ENCODE measurements around the gene MSMO1. TPM values are rescaled to one million over a fixed set of nuclear protein-coding genes. Genes with fewer than 3 reads are reported as not detected.

Gene MSMO1
- total and polyA plus RNA-seq, 2 donors (not counting 1 experiment from before 2014, with no cell fraction given) = 7.3 to 30.8 TPM

DNA sequence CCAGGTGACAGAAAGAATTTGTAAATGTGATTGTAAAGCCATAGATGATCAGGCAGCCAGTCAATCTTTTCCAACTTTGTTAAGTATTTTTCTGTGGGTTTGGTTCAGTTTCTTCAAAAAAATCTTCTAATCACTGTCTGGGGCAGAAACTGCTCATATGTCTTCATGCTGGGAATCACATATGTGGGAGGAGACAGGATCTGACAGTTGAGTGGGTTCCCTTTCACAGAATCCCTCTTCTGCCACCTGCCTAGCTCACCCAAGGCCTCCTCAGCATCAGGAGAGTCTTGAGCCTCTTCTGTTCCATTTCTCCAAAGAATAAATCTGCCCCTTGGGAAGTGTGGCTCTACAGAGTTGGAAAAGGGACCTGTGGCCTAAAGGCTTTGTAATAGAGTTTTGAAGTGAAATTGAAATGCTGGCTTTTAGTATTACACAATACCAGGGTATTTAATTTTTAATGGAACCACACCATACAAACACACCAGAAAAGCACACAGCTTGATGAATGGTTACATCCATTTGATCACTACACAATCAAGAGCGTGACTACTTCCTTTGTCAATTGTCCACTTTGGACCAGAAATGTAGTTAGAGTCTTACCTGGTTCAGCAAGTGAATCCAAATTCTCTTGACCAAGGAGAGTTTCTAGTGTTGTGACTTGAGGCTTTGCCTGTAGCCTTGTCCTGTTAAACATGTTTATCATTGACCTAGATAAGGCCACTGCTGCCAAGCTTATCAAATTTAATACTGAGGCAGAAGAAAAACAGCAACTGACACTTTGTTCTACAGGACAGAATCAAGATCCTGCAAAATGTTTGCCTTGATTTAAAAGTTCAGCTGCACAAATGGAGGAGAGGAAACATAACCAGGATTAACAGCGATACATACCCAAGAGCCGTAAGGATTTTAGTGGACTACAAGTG, 20.4 kb downstream of the MSMO1 start:
- Mint-ChIP-seq H3K27ac (no peak overlapping the region), H3K27me3 (peaks cover 15% of the 10 kb centered on the region), H3K9me3 (ENCODE audit: insufficient read depth) (no peaks in the 10 kb centered on the region), H3K4me1 (peaks cover 2% of the 10 kb centered on the region), H3K4me3 (no peak overlapping the region)
- Histone ChIP-seq H3K27me3 (replicated peaks in 1 of 4; ENCODE audit: control extremely low read depth in 1 of 4, control insufficient read depth in 3 of 4, insufficient read depth in 4 of 4, low read length in 3 of 4) (peaks cover 0 to 8% (median 0%) of the 10 kb centered on the region in 4 experiments), H3K36me3 (replicated peaks in 1 of 2; ENCODE audit: control extremely low read depth in 1 of 2, control insufficient read depth in 1 of 2, extremely low read depth in 1 of 2, insufficient read depth in 2 of 2, low read length in 1 of 2) (peaks cover 2 to 6% of the 10 kb centered on the region in 2 experiments), H4K20me1 (ENCODE audit: control insufficient read depth, insufficient read depth, low read length, poor library complexity, severe bottlenecking) (no peaks in the 10 kb centered on the region), H3K4me3 (ENCODE audit: control extremely low read depth in 1 of 5, extremely low read depth in 1 of 5, insufficient read depth in 1 of 5, low read depth in 2 of 5, low read length in 4 of 5) (no peak overlapping the region), H3K79me2 (ENCODE audit: control insufficient read depth, insufficient read depth, low read length) (no peaks in the 10 kb centered on the region), H3K9me3 (ENCODE audit: control extremely low read depth in 1 of 3, control insufficient read depth in 2 of 3, insufficient read depth in 1 of 3, low read length in 2 of 3) (no peaks in the 10 kb centered on the region), H3K4me2 (replicated peaks; ENCODE audit: low read depth, low read length, poor library complexity, severe bottlenecking) (no peak overlapping the region), H3K27ac (ENCODE audit: low read length in 2 of 2) (no peak overlapping the region), H3K4me1 (ENCODE audit: control insufficient read depth in 2 of 2, insufficient read depth in 2 of 2, low read length in 2 of 2) (no peaks in the 10 kb centered on the region), H3K9ac (ENCODE audit: low read length) (no peak overlapping the region), H2AFZ (ENCODE audit: insufficient read depth, low read depth, low read length, poor library complexity, severe bottlenecking) (no peak overlapping the region)
- TF ChIP-seq EZH2 (IDR thresholded peaks at IDR 0.05; ENCODE audit: borderline replicate concordance, insufficient read depth, low read depth, low read length, poor library complexity, severe bottlenecking) = no peak
- TF ChIP-seq, protein P1, sequence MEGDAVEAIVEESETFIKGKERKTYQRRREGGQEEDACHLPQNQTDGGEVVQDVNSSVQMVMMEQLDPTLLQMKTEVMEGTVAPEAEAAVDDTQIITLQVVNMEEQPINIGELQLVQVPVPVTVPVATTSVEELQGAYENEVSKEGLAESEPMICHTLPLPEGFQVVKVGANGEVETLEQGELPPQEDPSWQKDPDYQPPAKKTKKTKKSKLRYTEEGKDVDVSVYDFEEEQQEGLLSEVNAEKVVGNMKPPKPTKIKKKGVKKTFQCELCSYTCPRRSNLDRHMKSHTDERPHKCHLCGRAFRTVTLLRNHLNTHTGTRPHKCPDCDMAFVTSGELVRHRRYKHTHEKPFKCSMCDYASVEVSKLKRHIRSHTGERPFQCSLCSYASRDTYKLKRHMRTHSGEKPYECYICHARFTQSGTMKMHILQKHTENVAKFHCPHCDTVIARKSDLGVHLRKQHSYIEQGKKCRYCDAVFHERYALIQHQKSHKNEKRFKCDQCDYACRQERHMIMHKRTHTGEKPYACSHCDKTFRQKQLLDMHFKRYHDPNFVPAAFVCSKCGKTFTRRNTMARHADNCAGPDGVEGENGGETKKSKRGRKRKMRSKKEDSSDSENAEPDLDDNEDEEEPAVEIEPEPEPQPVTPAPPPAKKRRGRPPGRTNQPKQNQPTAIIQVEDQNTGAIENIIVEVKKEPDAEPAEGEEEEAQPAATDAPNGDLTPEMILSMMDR (IDR thresholded peaks at IDR 0.05) = no peak
- DNase-seq = no peak
- no peak for ATAC-seq (ENCODE audit: low read depth)
- WGBS (ENCODE audit: insufficient coverage) = 100% methylated on average over 2 of the region's 3 CpGs
- POLR2A ChIA-PET = no interaction called here
- intact Hi-C loops (cut with micrococcal nuclease) = no loop called here
- CTCF ChIA-PET = interaction anchor here (0.7 to 6.2 kb wide), 2 partner anchors 216 to 263 kb away, joined by 3 to 96 read pairs; no protein-coding TSS in a partner anchor

All from B cell (primary cell).